ENCODE measurements around the gene LRTM2. TPM values are rescaled to one million over a fixed set of nuclear protein-coding genes. Genes with fewer than 3 reads are reported as not detected.

Gene LRTM2
- total RNA-seq, 1 donor from 2014 or later = not detected

- Mint-ChIP-seq H3K36me3 (ENCODE audit: unreplicated experiment) (no peaks in the 10 kb centered on the region), H3K27me3 (ENCODE audit: unreplicated experiment) (peaks cover 70% of the 10 kb centered on the region), H3K4me1 (ENCODE audit: unreplicated experiment) (no peaks in the 10 kb centered on the region), H3K9me3 (ENCODE audit: unreplicated experiment) (peaks cover 5% of the 10 kb centered on the region), H3K27ac (ENCODE audit: unreplicated experiment) (no peak overlapping the region), H3K4me3 (ENCODE audit: unreplicated experiment) (no peak overlapping the region)
- DNase-seq (ENCODE audit: extremely low spot score, unreplicated experiment) = peak; percentile 65
- no peak for TF ChIP-seq CTCF (IDR thresholded peaks at IDR 0.05)
Measured at GRCh38 chr12:1873531-1874510, 53.5 kb downstream of the LRTM2 start.

GRCh38 chr12:1875608-1876007 is 55.2 kb downstream of the LRTM2 start:
- peaks cover 57% of the 10 kb centered on the region for H3K27me3 Mint-ChIP-seq (ENCODE audit: unreplicated experiment)
- H3K4me3 Mint-ChIP-seq (ENCODE audit: unreplicated experiment) = no peak overlapping the region
- H3K9me3 Mint-ChIP-seq (ENCODE audit: unreplicated experiment) = no peaks in the 10 kb centered on the region
- no peak overlapping the region for H3K27ac Mint-ChIP-seq (ENCODE audit: unreplicated experiment)
- peak; percentile 53 for DNase-seq (ENCODE audit: extremely low spot score, unreplicated experiment)
- no peak for TF ChIP-seq CTCF (IDR thresholded peaks at IDR 0.05)
- H3K4me1 Mint-ChIP-seq (ENCODE audit: unreplicated experiment) = no peaks in the 10 kb centered on the region
- no peaks in the 10 kb centered on the region for H3K36me3 Mint-ChIP-seq (ENCODE audit: unreplicated experiment)

- Mint-ChIP-seq H3K36me3 (ENCODE audit: unreplicated experiment) (no peaks in the 10 kb centered on the region), H3K4me1 (ENCODE audit: unreplicated experiment) (no peaks in the 10 kb centered on the region), H3K4me3 (ENCODE audit: unreplicated experiment) (no peak overlapping the region), H3K27ac (ENCODE audit: unreplicated experiment) (no peak overlapping the region), H3K27me3 (ENCODE audit: unreplicated experiment) (peaks cover 56% of the 10 kb centered on the region), H3K9me3 (ENCODE audit: unreplicated experiment) (no peaks in the 10 kb centered on the region)
- no peak for TF ChIP-seq CTCF (IDR thresholded peaks at IDR 0.05)
- no peak for DNase-seq (ENCODE audit: extremely low spot score, unreplicated experiment)
Measured at GRCh38 chr12:1876086-1876485, 55.7 kb downstream of the LRTM2 start.

GRCh38 chr12:1877169-1877878 is 57.0 kb downstream of the LRTM2 start:
- no peaks in the 10 kb centered on the region for H3K9me3 Mint-ChIP-seq (ENCODE audit: unreplicated experiment)
- H3K27me3 Mint-ChIP-seq (ENCODE audit: unreplicated experiment) = peaks cover 61% of the 10 kb centered on the region
- no peaks in the 10 kb centered on the region for H3K36me3 Mint-ChIP-seq (ENCODE audit: unreplicated experiment)
- H3K4me1 Mint-ChIP-seq (ENCODE audit: unreplicated experiment) = no peaks in the 10 kb centered on the region
- DNase-seq (ENCODE audit: extremely low spot score, unreplicated experiment) = no peak
- TF ChIP-seq CTCF (IDR thresholded peaks at IDR 0.05) = no peak
- H3K4me3 Mint-ChIP-seq (ENCODE audit: unreplicated experiment) = no peak overlapping the region
- no peak overlapping the region for H3K27ac Mint-ChIP-seq (ENCODE audit: unreplicated experiment)

- H3K9me3 Mint-ChIP-seq (ENCODE audit: unreplicated experiment) = no peaks in the 10 kb centered on the region
- DNase-seq (ENCODE audit: extremely low spot score, unreplicated experiment) = peak; percentile 65
Measured at GRCh38 chr12:1878214-1878613, 57.8 kb downstream of the LRTM2 start.

More at GRCh38 chr12:1878214-1878613, 57.8 kb downstream of the LRTM2 start:
- H3K27me3 Mint-ChIP-seq (ENCODE audit: unreplicated experiment) = peaks cover 59% of the 10 kb centered on the region
- H3K4me1 Mint-ChIP-seq (ENCODE audit: unreplicated experiment) = no peaks in the 10 kb centered on the region
- no peak for TF ChIP-seq CTCF (IDR thresholded peaks at IDR 0.05)
- H3K4me3 Mint-ChIP-seq (ENCODE audit: unreplicated experiment) = no peak overlapping the region
- H3K36me3 Mint-ChIP-seq (ENCODE audit: unreplicated experiment) = no peaks in the 10 kb centered on the region
- H3K27ac Mint-ChIP-seq (ENCODE audit: unreplicated experiment) = no peak overlapping the region
